ELR (cell line): Measurements from ENCODE around the gene ARFRP1.

Source experiments
- DNase-seq: peaks from one replicate; pipeline ENCODE4 v3.0.0-alpha.2; 2015; ENCODE audit warnings: low read depth

ARFRP1 gene

GRCh38 chr20:63690898-63691710, 16.7 kb downstream of the ARFRP1 start:
- no peak for DNase-seq

- DNase-seq = no peak
Observed at GRCh38 chr20:63690003-63690897, 17.5 kb downstream of the ARFRP1 start.

- DNase-seq = no peak
Observed at GRCh38 chr20:63689046-63690002, 18.5 kb downstream of the ARFRP1 start.

GRCh38 chr20:63688228-63689045, 19.3 kb downstream of the ARFRP1 start:
- no peak for DNase-seq

- no peak for DNase-seq
Observed at GRCh38 chr20:63687419-63688178, 20.2 kb downstream of the ARFRP1 start.

- DNase-seq = peak; percentile 95
Observed at GRCh38 chr20:63686492-63687321, 21.1 kb downstream of the ARFRP1 start.

- no peak for DNase-seq
Observed at GRCh38 chr20:63686094-63686491, 21.7 kb downstream of the ARFRP1 start.

- no peak for DNase-seq
Observed at GRCh38 chr20:63685269-63686026, 22.3 kb downstream of the ARFRP1 start.

GRCh38 chr20:63682384-63683139, 25.2 kb downstream of the ARFRP1 start:
- DNase-seq = peak; percentile 100

GRCh38 chr20:63681609-63682142, 26.1 kb downstream of the ARFRP1 start:
- no peak for DNase-seq

- DNase-seq = no peak
Observed at GRCh38 chr20:63680857-63681608, 26.7 kb downstream of the ARFRP1 start.

- DNase-seq = no peak
Observed at GRCh38 chr20:63680427-63680826, 27.3 kb downstream of the ARFRP1 start.

GRCh38 chr20:63679799-63680305, 27.9 kb downstream of the ARFRP1 start:
- DNase-seq = no peak

- no peak for DNase-seq
Observed at GRCh38 chr20:63678667-63679465, 28.9 kb downstream of the ARFRP1 start.

GRCh38 chr20:63678071-63678470, 29.7 kb downstream of the ARFRP1 start:
- no peak for DNase-seq
